ENCODE results near the gene SLCO3A1.

GRCh38 chr15:92168066-92168683 is 314.7 kb downstream of the SLCO3A1 start:
- TF ChIP-seq YY1 (tag by site-specific recombination; IDR thresholded peaks at IDR 0.05) (no peak), ZSCAN5A (tag by site-specific recombination; IDR thresholded peaks at IDR 0.05) (no peak), REST (tag by site-specific recombination; IDR thresholded peaks at IDR 0.05) (no peak), ZNF48 (tag by site-specific recombination; IDR thresholded peaks at IDR 0.05) (no peak), ZNF138 (tag by site-specific recombination; IDR thresholded peaks at IDR 0.05; ENCODE audit: borderline replicate concordance) (no peak), ZFP3 (tag by site-specific recombination; IDR thresholded peaks at IDR 0.05; ENCODE audit: low read depth) (no peak), CTCF (tag by site-specific recombination; IDR thresholded peaks at IDR 0.05) (no peak), SP2 (tag by site-specific recombination; IDR thresholded peaks at IDR 0.05) (no peak), ZNF777 (tag by site-specific recombination; IDR thresholded peaks at IDR 0.05; ENCODE audit: borderline replicate concordance) (no peak), ZBTB20 (tag by site-specific recombination; IDR thresholded peaks at IDR 0.05) (no peak), ZNF280D (tag by site-specific recombination; IDR thresholded peaks at IDR 0.05) (no peak), PRDM10 (tag by site-specific recombination; IDR thresholded peaks at IDR 0.05) (no peak), ATF2 (tag by site-specific recombination; IDR thresholded peaks at IDR 0.05; ENCODE audit: low read depth) (no peak), ZNF473 (tag by site-specific recombination; IDR thresholded peaks at IDR 0.05) (no peak)
